Anterior cingulate cortex (tissue), 58 donors: ENCODE measurements around the gene TBC1D22A.

Experiments used
- DNase-seq, 58 donors: peaks; one replicate each; lab custom pipeline; 2025; lab: John Stamatoyannopoulos, UW

Gene TBC1D22A

GRCh38 chr22:46752286-46752987 lies 10.0 kb upstream of the TBC1D22A start:
- DNase-seq, result no peak

GRCh38 chr22:46752988-46753310 lies 9.5 kb upstream of the TBC1D22A start:
- no peak for DNase-seq

DNA sequence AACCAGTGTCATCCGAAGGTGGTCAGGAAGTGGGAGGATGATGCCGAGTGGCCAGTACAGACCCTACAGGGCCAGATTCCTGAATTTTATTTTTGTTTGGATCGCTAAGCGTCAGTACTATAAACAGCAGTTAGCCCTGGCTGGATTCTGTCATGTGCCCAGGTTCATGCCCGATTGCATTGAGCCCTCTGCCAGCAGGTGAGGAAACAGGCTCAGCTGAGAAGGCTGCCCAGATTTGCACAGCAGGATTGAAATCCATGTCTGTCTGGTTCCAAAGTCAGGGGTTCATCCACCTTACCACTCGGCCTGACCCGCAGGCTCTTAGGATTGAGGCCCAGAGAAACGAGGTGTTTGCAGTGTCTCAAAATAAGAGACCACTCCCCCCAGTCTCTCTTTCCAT lies 9.1 kb upstream of the TBC1D22A start:
- DNase-seq, result no peak

- DNase-seq, result no peak
Measured at GRCh38 chr22:46753761-46754109, 8.7 kb upstream of the TBC1D22A start.

DNA sequence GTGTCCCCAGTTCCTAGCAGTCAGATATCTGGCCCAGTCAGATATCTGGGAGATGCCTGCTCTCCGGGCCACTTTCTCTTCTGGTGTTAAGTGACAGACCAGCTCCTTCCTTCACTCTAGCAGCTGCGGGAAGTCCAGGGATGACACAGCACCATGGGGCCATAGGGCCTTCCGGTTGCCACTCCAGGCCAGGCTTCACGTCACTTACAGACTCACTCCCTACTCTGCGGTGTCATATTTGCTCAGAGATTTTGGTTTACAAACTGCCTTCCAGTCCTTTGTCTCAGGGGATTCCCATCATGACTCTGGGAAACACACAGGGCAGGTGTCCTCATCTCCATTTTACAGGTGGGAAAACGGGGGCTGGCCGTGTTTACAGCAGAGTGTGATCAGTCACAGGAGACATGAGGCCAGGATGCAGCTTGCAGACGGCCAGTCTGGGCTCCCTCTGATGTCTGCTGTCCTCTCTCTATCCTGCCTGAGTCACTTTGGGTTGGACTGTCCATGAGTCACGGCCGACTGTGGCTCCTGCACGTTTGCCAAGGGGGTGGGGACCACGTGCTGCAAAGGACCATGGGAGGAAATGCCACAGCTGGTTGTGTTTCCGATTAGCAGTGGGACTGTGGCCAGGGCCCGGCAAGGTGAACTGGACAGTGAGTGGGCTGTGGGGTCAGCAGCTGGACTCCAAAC lies 8.2 kb upstream of the TBC1D22A start:
- DNase-seq, result peak in 3 of 58 donors; percentile 7 to 24 (median 17)

DNA sequence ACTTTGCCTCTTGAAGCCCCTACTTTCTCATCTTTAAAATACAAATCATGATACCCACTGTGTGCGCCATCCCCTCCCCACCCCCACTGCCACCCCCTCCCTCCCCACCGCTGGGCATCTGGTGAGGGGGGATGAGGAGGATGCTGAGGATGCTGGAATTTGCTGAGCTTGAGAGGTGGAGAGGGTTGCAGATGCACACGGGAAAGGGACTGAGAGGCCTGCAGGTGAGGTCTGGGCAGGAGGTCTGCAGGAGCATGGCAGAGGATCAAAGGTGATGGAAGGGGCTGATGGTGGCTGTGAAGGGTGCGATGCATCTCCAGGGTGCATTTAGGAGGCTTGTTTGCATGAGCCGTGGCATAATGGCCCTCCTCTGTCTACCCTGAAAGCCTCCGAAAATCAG lies 7.6 kb upstream of the TBC1D22A start:
- no peak for DNase-seq

DNA sequence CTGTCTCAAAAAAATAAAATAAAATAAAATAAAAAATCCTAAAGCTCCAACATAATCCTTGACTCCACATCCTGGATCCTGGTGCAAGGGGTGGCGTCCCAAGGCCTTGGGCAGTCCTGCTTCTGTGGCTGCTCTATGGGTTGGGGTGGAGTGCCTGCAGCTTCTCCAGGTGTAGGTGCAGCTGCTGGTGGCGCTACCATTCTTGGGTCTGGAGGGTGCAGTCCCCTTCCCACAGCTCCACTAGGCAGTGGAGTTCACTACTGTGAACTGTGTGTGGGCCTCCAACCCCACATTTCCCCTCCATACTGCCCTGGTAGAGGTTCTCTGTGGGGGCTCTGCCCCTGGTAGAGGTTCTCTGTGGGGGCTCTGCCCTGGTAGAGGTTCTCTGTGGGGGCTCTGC lies 6.9 kb upstream of the TBC1D22A start:
- DNase-seq, result no peak

- DNase-seq, result no peak
Measured at GRCh38 chr22:46756097-46756496, 6.4 kb upstream of the TBC1D22A start.

- DNase-seq, result no peak
Measured at GRCh38 chr22:46757104-46757503, 5.3 kb upstream of the TBC1D22A start.

- DNase-seq, result no peak
Measured at GRCh38 chr22:46758121-46758520, 4.3 kb upstream of the TBC1D22A start.

- peak in 14 of 58 donors; percentile 6 to 54 (median 20) for DNase-seq
Measured at GRCh38 chr22:46758867-46759290, 3.6 kb upstream of the TBC1D22A start.

DNA sequence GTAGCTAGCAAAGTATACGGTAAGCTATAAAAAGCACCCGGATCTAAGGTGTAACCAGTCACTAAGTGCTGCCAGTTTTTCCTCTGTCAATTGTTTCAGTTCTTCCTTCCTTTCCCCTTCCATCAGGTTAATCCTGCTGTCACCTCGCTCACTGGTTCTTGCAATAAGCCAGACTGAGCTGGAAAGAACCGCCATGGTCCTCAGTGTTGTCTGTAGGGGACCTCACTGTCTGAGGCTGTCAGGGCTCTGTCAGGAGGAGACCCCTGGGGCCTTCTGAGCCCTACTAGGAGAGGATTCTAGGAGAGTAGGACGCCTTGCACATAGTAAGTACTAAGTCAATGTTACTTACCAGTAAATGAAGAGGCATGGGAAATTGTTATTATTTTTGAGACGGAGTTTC lies 1.4 kb upstream of the TBC1D22A start:
- DNase-seq, result no peak

DNA sequence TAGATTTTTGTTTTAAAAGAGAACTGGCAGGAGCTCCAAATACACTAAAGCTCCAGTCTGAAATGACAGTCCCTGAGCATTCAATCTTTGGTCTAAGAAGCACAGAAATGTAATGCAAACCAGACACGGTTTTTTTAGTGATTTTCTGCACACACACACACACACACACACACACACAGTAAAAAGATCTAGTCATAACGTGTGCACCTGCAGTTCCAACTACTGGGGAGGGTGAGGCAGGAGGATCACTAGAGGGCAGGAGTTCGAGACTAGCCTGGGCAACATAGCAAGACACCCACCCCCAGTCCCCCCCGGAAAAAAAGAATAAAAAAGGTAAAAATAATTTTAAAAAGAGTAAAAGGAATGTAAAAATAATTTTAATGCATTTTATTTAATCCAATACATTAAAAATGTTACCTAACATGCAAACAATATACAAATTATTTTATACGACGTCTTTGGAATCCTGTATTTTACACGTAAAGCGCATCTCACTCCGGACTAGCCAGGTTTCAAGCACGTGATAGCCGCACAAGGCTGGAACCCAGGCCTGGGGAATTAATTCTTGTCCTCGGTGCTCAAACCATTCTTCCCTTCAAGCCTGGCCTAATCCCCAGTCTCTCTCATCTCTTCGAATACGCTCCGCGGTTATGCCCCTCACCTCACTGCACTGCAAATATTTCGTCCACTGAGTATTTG lies 762 bp upstream of the TBC1D22A start:
- DNase-seq, result no peak

- peak in 2 of 58 donors; percentile 43 to 58 for DNase-seq
Measured at GRCh38 chr22:46763051-46763705, 728 bp downstream of the TBC1D22A start.

- no peak for DNase-seq
Measured at GRCh38 chr22:46764140-46764680, 1.8 kb downstream of the TBC1D22A start.

DNA sequence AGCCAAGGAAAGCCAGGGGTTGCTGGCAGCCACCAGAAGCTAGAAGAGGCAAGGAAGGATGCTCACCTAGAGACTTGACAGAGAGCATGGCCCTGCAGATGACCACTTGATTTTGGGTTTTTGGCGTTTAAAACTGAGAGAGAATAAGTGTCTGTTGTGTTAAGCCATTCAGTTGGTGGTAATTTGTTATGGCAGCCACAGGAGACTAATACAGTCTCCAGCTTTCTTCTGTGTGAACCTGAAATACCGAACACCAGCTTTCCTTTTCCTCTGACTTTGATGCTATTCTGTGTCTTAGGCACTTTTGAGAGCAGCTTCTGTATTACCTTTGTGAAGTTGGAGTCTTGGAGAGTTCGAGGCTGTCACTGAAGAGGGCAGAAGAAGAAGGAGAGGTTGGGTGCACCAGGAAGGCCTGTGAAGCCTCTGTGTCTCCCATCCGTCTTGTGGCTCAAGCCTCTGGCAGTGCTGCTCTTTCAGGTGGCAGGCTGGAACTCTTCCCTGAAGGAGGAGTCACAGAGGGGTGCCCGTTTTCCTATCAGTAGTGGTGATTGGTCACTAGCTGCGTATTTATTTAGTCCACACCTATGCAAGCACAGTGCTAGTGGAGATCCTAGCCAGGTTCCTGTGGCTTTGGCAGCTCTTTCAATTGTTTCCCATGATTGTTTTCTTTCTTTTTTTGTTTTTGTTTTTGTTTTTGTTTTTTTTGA lies 2.5 kb downstream of the TBC1D22A start:
- no peak for DNase-seq

DNA sequence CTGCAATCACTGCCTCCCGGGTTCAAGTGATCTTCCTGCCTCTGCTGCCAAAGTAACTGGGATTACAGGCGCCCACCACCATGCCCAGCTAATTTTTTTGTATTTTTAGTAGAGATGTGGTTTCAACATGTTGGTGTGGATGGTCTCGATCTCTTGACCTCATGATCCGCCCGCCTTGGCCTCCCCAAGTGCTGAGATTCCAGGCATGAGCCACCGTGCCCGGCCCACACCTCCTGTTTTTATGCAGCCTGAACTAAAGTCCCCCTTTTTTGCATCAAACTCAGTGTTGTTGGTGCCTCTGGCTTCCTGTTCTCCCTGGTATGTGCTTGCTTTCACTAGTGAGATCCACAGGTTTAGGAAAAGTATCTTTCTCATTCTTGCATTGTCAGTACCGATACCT lies 4.2 kb downstream of the TBC1D22A start:
- no peak for DNase-seq

GRCh38 chr22:46767249-46767985 lies 5.0 kb downstream of the TBC1D22A start:
- DNase-seq, result no peak

DNA sequence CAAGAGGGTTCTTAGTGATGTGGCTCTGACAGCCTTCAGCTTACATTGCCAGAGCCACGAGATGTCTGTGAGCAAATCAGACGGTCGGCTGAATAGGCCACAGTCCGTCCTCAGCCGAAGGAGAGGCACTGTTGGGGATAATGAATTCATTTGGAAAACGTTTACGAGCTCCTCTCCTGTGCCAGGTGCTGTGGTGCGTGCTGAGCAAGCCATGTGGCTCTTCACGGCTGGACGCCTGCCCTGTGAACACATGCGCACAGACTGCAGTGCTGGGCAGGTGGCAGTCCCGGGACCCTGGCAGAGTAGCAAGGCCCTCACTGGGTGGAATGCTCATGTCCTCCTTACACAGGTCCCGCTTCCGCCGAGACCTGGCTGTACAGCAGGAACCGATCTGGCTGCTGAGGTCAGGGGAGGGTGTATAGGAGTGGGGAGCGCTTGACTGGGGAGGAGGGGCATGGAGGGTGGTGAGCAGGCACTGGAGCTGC lies 6.8 kb downstream of the TBC1D22A start:
- DNase-seq, result peak in 24 of 58 donors; percentile 6 to 73 (median 28)
